Esophagus squamous epithelium (tissue), 5 donors: Measurements from ENCODE around the gene UBE3B. TPM values are rescaled to one million over a fixed set of nuclear protein-coding genes. Genes with fewer than 3 reads are reported as not detected.

Experiments
- DNase-seq: peaks from one replicate; lab custom pipeline; 2025; lab: John Stamatoyannopoulos, UW
- H3K27ac ChIP-seq, 4 donors: fragments of 200-600 bp; sonication (generic); one replicate each; pipeline ENCODE4 v1.5.1; 2016 to 2019; ENCODE audit warnings: mild to moderate bottlenecking in 1 of 4
- H3K27me3 ChIP-seq, 4 donors: fragments of 200-600 bp; sonication (generic); 1 replicate in 3 of 4; 2 replicates in 1 of 4; pipeline versions ENCODE4 v1.5.1 to v1.6.0; 2017 to 2021; ENCODE audit warnings: antibody characterized with exemption in 1 of 4
- H3K36me3 ChIP-seq, 3 donors: fragments of 200-600 bp; sonication (generic); one replicate each; pipeline ENCODE4 v1.5.1; 2016 to 2019
- H3K4me1 ChIP-seq, 3 donors: fragments of 200-600 bp; sonication (generic); one replicate each; pipeline ENCODE4 v1.5.1; 2017 to 2019
- H3K4me3 ChIP-seq, 4 donors: fragments of 200-600 bp; sonication (generic); 1 replicate in 3 of 4; 2 replicates in 1 of 4; pipeline ENCODE4 v1.5.1; 2016 to 2019; ENCODE audit warnings: mild to moderate bottlenecking in 2 of 4, moderate library complexity in 1 of 4
- H3K9me3 ChIP-seq, 3 donors: fragments of 200-600 bp; sonication (generic); one replicate each; pipeline ENCODE4 v1.5.1; 2016 to 2019
- POLR2A ChIP-seq, 4 donors: fragments of 450-650 bp; IDR thresholded peaks; one replicate each; pipeline ENCODE4 v1.6.1; 2017; ENCODE audit warnings: antibody characterized with exemption in 4 of 4, mild to moderate bottlenecking in 4 of 4, moderate library complexity in 3 of 4
- WGBS, 2 donors: methylation state at CpG; one replicate each; pipeline ENCODE4 v1.1.5; 2018; 5-methylcytosine and 5-hydroxymethylcytosine counted together
- intact Hi-C: fragments of 100-400 bp; cut with DNase I; formaldehyde crosslinking; loops from one replicate; pipeline ENCODE4 v1.15.0; 2022
- total RNA-seq, 4 donors: library from RNA; depleted of rRNA; stranded (reverse); fragments of >200 nt; gene quantifications; one replicate each; pipeline ENCODE4 v1.1.0, GENCODE V29; 2016
- TF ChIP-seq, protein P1 (sequence below), 6 experiments: fragments of 450-650 bp in 4 of 6; fragments of 200-600 bp in 2 of 6; sonication (generic) in 2 of 6; IDR thresholded peaks; one replicate each; pipeline ENCODE4 v1.5.1; 2016 to 2019; ENCODE audit warnings: antibody characterized with exemption in 6 of 6, mild to moderate bottlenecking in 4 of 6, moderate library complexity in 4 of 6
- donor health status: DM: yes; HTN: yes; CAD: no.

Gene UBE3B
- total RNA-seq, 4 donors from 2014 or later, result 31.7 to 48.7 (median 37.6) TPM

- DNase-seq, result no peak
- TF ChIP-seq POLR2A (IDR thresholded peaks at IDR 0.05), result no peak
- TF ChIP-seq, protein P1, sequence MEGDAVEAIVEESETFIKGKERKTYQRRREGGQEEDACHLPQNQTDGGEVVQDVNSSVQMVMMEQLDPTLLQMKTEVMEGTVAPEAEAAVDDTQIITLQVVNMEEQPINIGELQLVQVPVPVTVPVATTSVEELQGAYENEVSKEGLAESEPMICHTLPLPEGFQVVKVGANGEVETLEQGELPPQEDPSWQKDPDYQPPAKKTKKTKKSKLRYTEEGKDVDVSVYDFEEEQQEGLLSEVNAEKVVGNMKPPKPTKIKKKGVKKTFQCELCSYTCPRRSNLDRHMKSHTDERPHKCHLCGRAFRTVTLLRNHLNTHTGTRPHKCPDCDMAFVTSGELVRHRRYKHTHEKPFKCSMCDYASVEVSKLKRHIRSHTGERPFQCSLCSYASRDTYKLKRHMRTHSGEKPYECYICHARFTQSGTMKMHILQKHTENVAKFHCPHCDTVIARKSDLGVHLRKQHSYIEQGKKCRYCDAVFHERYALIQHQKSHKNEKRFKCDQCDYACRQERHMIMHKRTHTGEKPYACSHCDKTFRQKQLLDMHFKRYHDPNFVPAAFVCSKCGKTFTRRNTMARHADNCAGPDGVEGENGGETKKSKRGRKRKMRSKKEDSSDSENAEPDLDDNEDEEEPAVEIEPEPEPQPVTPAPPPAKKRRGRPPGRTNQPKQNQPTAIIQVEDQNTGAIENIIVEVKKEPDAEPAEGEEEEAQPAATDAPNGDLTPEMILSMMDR (IDR thresholded peaks at IDR 0.05), result no peak
- peaks cover 0 to 30% (median 16%) of the 10 kb centered on the region in 3 donors for H3K36me3 ChIP-seq
- intact Hi-C loops, result no loop called here
- WGBS, 2 donors, result 94 to 97% methylated on average over 4 of the region's 4 CpGs
- H3K27ac ChIP-seq, result no peak overlapping the region
- peaks cover 17 to 37% (median 26%) of the 10 kb centered on the region in 3 donors for H3K4me1 ChIP-seq
- H3K4me3 ChIP-seq, result no peak overlapping the region
- no peaks in the 10 kb centered on the region for H3K27me3 ChIP-seq
- H3K9me3 ChIP-seq, result no peaks in the 10 kb centered on the region
Measured at GRCh38 chr12:109480356-109480755, 2.9 kb downstream of the UBE3B start.

GRCh38 chr12:109481863-109482262, 4.4 kb downstream of the UBE3B start:
- Histone ChIP-seq H3K9me3 (no peaks in the 10 kb centered on the region), H3K36me3 (peaks cover 0 to 45% (median 28%) of the 10 kb centered on the region in 3 donors), H3K4me3 (no peak overlapping the region), H3K27ac (no peak overlapping the region), H3K27me3 (no peaks in the 10 kb centered on the region), H3K4me1 (peaks cover 12 to 23% (median 17%) of the 10 kb centered on the region in 3 donors)
- intact Hi-C loops, result no loop called here
- no peak for DNase-seq
- whole genome bisulfite sequencing, 2 donors, result 91 to 96% methylated on average over 1 of the region's 1 CpG
- TF ChIP-seq, protein P1 (IDR thresholded peaks at IDR 0.05), result no peak
- no peak for TF ChIP-seq POLR2A (IDR thresholded peaks at IDR 0.05)

DNA sequence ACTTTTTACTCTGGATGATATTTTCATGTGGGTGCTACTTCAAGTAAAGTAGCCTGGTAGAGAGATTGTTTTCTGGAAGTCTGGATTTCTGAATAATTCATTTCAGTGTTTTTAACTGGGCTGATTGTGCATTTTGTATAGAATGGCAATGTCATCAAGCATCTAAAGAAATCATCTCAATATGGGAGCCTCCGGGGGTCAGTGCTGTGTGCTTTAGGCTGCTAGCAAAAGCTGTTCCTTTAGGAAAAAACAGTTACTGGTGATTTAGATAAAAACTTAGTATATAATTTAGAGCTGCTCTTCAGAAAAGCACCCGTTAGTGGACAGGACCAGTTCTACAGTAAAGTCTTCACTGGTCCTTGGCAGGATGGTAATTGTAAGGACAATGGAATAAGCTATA, 5.1 kb downstream of the UBE3B start:
- DNase-seq, result no peak
- H3K4me3 ChIP-seq, result no peak overlapping the region
- intact Hi-C loops, result no loop called here
- no peaks in the 10 kb centered on the region for H3K9me3 ChIP-seq
- peaks cover 12 to 23% (median 17%) of the 10 kb centered on the region in 3 donors for H3K4me1 ChIP-seq
- H3K27me3 ChIP-seq, result no peaks in the 10 kb centered on the region
- H3K27ac ChIP-seq, result no peak overlapping the region
- H3K36me3 ChIP-seq, result peaks cover 0 to 51% (median 35%) of the 10 kb centered on the region in 3 donors
- WGBS, 2 donors, result 86 to 94% methylated on average over 2 of the region's 2 CpGs
- no peak for TF ChIP-seq POLR2A (IDR thresholded peaks at IDR 0.05)
- TF ChIP-seq, protein P1 (IDR thresholded peaks at IDR 0.05), result no peak

GRCh38 chr12:109482894-109483293, 5.5 kb downstream of the UBE3B start:
- intact Hi-C loops, result no loop called here
- Histone ChIP-seq H3K27me3 (no peaks in the 10 kb centered on the region), H3K27ac (no peak overlapping the region), H3K4me1 (peaks cover 11 to 20% (median 17%) of the 10 kb centered on the region in 3 donors), H3K36me3 (peaks cover under 1 to 55% (median 39%) of the 10 kb centered on the region in 3 donors), H3K4me3 (no peak overlapping the region), H3K9me3 (no peaks in the 10 kb centered on the region)
- TF ChIP-seq, protein P1 (IDR thresholded peaks at IDR 0.05), result no peak
- TF ChIP-seq POLR2A (IDR thresholded peaks at IDR 0.05), result no peak
- no peak for DNase-seq
- WGBS, 2 donors, result 55 to 64% methylated on average over 2 of the region's 2 CpGs

DNA sequence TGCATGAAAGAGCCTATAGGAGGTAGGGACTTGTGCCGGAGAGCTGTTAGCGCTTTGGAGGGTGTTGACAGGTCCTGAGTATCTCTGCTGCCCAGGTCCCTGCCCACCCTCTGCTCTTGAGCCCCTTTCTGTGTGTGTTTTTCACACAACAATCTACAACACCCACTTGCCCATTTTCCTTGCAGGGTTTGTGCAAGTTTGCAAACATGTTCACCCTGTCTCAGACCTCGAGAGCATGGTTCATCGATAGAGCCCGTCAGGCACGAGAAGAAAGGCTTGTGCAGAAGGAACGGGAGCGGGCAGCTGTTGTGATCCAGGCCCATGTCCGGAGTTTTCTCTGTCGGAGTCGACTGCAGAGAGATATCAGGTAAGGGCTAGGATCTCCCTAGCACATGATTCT, 5.9 kb downstream of the UBE3B start:
- Histone ChIP-seq H3K4me1 (peaks cover 6 to 16% (median 12%) of the 10 kb centered on the region in 3 donors), H3K27me3 (no peaks in the 10 kb centered on the region), H3K4me3 (no peak overlapping the region), H3K27ac (no peak overlapping the region), H3K36me3 (peaks cover 4 to 60% (median 43%) of the 10 kb centered on the region in 3 donors), H3K9me3 (no peaks in the 10 kb centered on the region)
- 92 to 99% methylated on average over 7 to 11 of the region's 11 CpGs for WGBS, 2 donors
- intact Hi-C loops, result no loop called here
- TF ChIP-seq, protein P1 (IDR thresholded peaks at IDR 0.05), result no peak
- TF ChIP-seq POLR2A (IDR thresholded peaks at IDR 0.05), result no peak
- no peak for DNase-seq
